Upper lobe of left lung (tissue), 4 donors: Measurements from ENCODE around the gene COTL1.

Source experiments
- EP300 ChIP-seq, 4 donors: sonication (generic); formaldehyde crosslinking; IDR thresholded peaks; one replicate each; pipeline ENCODE4 v1.5.1; 2017; ENCODE audit warnings: antibody characterized with exemption in 4 of 4, control low read depth in 2 of 4
- POLR2A ChIP-seq, 4 donors: fragments of 450-650 bp; IDR thresholded peaks; one replicate each; pipeline ENCODE4 v1.5.1; 2016 to 2017; ENCODE audit warnings: antibody characterized with exemption in 4 of 4, mild to moderate bottlenecking in 2 of 4
- POLR2AphosphoS5 ChIP-seq, 2 donors: sonication (generic); formaldehyde crosslinking; IDR thresholded peaks; one replicate each; pipeline ENCODE4 v1.5.1; 2017; ENCODE audit warnings: antibody characterized with exemption in 2 of 2
- TF ChIP-seq, protein P1 (sequence below), 6 experiments: fragments of 450-650 bp in 4 of 6; fragments of 200-600 bp in 2 of 6; sonication (generic) in 2 of 6; IDR thresholded peaks; one replicate each; pipeline ENCODE4 v1.5.1; 2016 to 2019; ENCODE audit warnings: antibody characterized with exemption in 6 of 6

DNA sequence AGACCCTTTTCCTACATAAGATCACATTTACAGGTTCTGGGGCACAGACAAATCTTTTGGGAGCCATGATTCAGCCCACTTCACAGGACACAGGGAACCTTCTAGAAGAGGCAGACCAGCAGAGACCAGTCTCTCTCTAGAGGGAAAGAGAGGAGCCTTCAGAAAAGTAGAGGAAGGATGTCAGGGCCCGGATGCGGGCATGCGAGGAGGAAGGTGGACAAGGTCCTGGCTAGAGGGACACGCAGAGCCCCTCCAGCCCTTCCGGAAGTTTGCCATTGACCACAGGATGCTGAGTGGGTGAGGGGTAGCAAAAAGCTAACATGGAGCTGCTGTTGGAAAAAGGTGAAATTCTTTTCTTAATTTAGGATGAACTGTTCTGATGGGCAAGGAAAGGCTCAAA lies 57.6 kb downstream of the COTL1 start:
- TF ChIP-seq, protein P1, sequence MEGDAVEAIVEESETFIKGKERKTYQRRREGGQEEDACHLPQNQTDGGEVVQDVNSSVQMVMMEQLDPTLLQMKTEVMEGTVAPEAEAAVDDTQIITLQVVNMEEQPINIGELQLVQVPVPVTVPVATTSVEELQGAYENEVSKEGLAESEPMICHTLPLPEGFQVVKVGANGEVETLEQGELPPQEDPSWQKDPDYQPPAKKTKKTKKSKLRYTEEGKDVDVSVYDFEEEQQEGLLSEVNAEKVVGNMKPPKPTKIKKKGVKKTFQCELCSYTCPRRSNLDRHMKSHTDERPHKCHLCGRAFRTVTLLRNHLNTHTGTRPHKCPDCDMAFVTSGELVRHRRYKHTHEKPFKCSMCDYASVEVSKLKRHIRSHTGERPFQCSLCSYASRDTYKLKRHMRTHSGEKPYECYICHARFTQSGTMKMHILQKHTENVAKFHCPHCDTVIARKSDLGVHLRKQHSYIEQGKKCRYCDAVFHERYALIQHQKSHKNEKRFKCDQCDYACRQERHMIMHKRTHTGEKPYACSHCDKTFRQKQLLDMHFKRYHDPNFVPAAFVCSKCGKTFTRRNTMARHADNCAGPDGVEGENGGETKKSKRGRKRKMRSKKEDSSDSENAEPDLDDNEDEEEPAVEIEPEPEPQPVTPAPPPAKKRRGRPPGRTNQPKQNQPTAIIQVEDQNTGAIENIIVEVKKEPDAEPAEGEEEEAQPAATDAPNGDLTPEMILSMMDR (IDR thresholded peaks at IDR 0.05) = no peak
- TF ChIP-seq POLR2AphosphoS5 (IDR thresholded peaks at IDR 0.05) (no peak), EP300 (IDR thresholded peaks at IDR 0.05) (no peak), POLR2A (IDR thresholded peaks at IDR 0.05) (no peak)
